GM21619 (cell line): ENCODE results near the gene MUL1.

Experiments used
- ATAC-seq: cut with Tn5 transposase; IDR thresholded peaks from one replicate; pipeline ENCODE4 v1.9.1; 2021; ENCODE audit not compliant: unreplicated experiment

Gene MUL1

DNA sequence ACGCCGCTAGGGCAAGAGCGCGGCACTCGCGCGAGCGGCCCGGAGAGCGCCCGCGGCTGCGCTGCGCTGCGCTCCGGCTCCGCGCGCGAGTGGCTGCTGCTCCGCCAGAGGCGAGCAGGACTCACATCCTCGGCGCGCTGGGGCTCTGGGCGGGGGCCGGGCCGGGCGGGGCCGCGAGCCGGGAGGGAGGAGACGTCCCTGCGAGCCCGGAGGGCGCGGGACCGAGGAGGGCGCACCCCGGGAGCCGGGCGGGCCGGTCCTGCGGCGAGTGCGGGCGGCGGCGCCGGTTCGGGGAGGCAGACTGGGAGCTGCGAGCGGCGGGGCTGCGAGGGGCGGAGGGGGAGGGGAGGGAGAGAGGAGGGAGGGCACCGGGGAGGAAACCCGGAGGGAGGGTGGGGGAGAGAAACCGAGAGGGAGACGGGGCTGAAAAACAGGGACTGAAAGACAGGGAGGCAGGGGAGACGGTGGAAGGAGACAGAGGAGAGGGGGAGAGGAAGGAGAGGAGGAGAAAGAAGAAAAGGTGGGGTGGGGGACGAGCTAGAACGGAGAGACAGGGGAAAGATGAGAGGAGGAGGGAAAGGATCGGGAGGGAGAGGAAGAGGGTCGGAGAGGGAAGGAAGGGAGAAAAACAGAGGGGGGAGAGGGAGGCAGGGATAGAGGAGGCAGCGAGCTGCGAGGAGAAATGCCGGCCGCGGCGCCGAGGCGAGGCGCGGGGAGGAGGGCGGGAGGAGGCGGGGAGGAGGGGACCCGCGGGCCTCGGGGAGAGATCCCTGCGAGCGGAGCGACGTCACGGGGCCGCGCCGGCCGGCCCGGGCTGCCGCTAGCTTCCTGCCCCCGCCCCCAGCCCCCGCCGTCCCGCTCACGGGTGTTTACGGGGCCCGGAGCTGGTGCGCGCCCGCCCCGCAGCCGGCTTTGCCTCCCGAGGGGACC lies 22.2 kb downstream of the MUL1 start, which contains the start of gene CAMK2N1:
Gene CAMK2N1 (minus strand): TSS at position 684 of the 930 bp plus-strand sequence. CDS start 831 bp downstream, outside the sequence.
- no peak for ATAC-seq

DNA sequence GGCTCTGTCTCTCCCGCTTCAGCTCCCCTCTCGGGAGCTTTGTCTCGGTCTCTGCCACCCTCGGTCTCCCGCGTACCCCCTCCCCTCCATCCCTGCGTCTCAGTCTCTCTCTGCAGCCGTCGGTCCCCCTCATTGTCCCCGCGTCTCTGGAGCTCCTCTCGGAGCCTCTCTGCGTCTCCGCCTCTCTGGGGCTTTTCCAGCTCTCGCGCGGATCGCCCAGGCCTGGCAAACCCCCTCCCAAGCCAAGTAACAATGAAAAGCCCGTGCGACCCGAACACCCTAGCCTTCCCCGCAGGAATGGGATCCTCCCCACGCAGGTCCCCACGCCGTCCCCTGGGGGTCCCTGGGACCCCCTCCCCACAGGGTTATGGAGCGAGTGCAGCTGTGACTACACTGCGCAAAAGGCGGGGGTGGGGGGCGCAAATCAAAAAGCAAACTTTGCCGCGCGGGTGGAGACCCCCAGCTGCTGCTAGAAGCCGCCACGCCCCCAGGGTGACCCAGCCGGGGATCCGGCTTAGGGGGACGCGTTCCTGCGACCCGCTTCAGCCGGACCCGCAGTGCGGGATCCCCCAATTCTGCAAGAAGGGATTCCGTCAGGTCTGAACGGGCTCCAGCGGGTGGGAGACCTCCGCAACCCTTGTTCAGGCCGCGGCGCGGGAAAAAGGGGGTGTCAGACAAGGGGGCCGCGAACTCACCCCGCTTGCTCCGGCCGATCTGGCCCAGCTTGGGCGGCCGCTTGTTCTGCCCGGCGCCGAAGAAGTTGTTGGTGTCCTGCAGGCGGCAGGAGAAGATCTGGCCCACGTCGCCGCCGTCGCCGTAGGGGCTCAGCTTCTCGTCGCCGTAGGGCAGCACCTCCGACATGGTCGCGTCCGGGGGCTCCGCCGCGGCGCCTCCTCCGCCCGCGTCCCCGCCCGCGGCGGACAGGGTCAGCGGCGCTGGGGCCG lies 23.2 kb downstream of the MUL1 start:
- no peak for ATAC-seq

DNA sequence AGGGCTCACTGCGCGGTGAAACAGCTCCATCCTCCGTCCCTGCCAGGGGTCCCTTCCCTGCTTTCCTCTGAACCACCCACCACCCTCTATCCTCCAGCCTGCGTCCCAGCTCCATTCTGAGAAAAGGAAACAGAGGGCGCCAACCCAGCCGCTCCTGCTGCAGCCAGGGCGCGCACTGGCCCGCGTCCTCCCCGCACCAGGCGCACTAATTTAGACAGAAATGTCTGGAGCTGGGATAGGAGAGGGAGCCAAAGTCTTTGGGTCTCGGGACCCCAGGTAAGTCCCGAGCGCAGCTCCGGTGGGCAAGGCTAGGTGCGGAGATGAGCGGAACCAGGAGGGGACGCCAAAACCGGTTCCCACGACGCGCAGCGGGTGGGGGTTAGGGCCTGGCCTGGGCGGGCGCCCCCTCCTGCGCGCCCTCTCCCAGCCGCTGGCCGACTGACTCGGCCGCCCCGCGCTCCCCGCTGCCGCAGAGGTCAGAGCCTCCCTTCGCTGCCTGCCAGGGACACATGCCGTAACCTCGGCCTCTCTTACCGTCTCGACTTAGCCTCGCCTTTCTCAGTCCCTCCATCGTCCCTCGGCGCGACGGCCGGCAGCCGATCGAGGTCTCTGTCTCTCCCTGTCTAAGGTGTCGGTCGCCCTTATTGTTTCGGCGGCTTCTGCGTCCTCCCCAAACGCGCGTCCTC lies 24.0 kb downstream of the MUL1 start:
- no peak for ATAC-seq

DNA sequence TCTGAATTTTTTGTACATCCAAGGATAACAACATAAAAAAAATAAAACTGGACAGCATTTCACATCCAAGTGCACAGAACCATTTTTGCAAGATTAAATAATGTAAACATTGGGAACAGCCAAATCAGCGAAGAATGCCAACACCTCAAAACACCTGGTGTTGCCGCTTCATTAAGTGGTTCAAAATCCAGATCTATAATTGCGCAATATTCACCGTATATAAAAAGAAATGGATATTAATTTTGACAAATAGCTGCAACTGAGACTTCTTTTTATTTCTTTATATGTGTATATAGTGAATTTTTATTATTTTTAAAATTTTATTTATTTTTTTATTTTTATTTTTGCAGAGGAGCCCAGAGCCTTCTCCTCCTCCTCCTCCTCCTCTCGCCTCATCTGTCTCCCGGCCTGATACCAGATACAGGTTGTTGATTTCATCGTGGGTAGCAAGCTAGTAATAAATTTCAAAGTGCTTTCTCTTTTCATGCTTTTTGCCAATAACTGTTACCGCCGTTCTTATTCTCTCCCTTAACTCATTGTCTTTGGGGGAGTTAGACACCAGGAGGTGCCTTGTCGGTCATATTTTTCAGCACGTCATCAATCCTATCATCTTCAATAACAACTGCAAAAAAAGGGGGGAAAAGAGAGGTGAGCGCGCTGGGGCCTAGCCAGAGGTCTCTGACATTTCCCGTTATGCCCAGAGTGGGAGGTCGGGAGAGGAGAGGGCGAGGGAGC lies 24.7 kb downstream of the MUL1 start:
- no peak for ATAC-seq

DNA sequence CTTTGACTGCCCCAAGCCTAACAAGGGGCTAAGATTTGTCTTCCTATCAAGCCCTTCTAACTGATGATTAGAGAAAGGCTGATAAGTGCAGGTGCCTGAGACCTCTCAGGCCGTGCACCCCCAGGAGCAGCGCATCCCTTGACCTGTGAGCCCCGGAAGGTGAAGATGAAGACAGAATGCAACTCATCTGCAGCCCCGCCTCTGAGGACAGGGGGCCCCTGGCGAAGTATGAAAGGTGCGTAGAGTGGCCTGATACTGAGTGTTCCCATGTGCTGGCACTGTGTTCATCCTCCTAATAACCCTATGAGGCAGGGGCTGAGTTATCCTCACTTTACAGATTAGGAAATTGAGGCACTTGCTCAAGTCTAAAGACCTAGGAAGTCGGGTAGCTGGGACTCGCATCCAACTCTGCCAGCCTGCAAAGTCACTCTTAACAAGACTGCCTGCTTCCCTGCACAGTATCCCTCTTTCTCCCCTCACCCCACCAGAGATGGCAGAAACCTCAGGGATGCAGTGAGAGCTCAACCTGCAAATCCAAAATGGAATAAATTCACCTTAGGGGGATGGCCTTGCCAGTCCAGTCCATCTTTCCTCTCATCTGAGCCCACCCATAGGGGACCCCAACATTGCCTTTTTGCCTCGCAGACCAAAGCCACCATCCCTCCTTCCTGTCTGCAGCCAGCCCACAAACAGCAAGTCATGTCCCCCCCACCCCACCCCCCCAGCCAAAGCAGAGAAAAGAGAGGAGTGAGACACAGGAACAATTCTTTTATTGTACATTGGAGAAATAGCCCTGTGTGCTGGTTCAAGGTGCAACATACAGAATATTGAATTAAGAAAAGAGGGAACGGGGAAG lies 26.1 kb downstream of the MUL1 start:
- ATAC-seq, result no peak

DNA sequence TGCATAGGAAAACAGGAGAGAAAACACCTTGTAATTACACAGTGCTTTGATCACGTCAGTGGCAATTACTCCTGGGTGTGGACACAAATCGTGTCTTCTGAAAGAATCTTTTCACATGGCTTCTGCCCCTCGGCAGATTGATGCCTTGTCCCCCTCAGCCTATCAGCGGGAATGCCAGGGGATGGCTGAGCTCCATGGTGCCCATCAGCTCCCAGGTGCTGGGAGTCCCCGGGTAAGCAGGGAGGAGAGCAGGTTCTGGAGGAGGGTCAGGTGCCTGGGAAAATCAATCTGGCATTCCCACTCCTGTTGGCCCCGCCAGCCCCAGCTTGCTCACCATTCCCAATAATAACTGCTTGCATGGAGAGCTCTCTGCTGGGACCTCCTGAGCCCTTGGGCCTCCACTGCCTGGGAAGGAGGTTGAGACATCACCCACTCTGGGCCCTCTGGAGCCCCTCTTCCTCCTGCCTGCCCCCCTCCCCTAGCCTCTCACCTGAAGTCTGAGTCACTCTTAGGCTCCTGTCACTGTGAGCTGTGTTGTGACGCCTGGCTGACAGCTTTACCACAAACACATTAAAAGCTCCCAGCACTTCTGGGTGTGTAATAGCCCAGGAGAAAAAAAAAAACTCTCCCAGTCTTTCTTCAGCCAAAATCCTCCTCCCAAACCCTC lies 26.9 kb downstream of the MUL1 start:
- ATAC-seq, result no peak

DNA sequence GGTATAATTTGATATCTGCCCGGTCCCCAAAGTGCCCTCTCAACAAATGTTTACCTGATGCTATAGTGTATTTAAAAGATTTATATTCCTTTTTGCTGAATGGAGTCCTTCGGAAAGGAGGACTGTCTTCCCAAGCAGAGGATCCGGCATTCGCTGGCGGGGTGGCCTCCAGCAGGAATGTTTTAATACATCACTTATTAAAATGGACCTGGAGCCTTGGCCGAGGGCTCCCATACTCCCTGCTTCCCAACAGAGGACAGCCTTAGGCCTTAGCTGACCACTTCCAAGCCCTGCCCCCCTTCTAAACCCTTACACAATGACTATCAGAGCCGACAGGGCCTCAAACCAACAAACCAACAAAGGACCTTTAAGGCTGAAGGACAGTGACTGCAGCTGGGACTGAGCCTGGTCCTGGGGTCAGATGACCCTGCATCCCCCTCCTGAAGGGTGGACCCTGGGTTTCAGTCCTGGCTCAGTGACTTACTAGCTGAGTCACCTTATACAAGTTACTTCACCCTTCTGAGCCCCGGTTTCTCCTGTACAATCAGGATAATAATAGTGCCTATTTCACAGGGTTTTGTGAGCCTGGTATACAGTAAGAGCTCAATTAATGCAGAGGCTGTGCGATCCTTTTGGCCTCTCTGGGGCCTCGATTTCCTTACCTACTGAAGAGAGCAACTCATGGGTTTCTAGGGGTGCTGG lies 27.6 kb downstream of the MUL1 start:
- ATAC-seq, result no peak

DNA sequence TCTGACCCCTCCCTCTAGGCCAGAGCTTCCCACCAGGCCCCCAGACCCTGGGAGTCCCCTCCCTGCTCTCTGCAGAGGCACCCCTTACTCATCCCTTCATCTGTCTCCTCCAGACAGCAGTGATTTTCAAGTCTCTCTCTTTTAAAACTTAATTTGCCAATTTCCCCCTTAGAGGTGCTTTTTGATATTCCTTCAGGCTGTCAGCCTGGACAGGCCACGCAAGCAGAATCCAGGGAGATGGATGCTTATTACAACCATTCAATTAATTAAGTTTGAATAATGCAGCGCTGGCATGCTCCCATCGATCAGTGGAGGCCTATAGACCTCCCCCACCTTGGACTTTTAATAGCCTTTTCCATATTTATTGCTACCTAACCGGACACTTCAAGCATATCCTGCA lies 28.1 kb downstream of the MUL1 start:
- ATAC-seq, result no peak

DNA sequence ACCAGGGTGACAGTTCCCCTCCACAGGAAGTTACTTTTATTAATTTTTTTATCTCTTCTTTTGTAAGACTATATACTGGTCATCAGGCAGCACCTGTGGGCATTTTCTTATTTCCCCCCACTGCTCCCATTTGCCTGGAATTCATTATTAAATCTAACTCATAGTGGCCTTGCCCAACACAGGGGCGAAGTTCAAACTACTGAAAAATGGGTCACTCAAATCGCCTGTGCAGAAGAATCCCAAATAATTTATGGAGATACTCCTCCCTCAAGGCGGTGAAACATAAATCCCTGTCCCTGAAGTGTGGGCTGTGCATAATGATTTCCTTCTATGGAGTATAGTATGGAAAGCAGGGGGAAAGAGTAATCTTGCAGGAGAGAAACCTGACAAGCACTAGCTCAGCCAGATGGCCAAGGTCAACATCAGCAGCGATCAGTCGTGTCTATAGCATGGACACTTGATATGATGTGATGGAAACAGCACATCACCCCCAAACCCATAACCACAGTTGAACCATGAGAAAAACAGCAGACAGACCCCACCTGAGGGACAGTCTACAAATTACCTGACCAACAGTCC lies 29.8 kb downstream of the MUL1 start:
- no peak for ATAC-seq

DNA sequence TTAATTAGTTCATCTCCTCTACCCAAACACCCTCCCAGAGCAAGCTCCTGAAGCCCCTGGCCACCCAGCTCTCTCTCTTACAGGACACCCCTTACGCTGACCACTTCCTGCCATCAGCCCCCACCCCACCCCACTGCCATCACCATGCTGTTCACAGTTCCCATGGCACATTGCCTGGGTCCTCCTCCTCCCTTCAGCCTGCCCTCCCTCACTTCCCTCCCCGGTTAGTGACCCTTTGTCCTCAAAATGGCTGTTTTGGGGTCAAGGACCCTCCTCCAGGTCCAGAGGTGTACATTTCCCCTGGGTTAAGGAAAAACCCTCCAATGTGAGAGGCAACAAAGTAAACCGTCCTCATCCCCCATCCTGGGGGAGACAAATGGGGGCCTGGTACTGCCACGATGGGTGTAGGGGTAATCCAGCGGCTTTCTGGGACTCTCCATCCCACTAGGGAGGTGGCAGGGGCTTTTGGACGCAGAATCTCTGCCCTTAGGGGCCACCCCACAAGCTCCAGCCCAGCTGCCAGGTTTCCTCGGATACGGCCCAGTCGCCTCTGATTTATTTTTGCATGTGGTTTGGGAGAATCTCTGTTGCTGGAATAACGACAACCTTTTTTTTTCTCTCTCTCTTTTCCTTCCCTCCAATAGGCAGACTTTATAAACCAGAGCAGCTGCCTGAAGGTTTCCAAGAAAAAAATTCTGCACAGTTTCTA lies 30.4 kb downstream of the MUL1 start:
- no peak for ATAC-seq

DNA sequence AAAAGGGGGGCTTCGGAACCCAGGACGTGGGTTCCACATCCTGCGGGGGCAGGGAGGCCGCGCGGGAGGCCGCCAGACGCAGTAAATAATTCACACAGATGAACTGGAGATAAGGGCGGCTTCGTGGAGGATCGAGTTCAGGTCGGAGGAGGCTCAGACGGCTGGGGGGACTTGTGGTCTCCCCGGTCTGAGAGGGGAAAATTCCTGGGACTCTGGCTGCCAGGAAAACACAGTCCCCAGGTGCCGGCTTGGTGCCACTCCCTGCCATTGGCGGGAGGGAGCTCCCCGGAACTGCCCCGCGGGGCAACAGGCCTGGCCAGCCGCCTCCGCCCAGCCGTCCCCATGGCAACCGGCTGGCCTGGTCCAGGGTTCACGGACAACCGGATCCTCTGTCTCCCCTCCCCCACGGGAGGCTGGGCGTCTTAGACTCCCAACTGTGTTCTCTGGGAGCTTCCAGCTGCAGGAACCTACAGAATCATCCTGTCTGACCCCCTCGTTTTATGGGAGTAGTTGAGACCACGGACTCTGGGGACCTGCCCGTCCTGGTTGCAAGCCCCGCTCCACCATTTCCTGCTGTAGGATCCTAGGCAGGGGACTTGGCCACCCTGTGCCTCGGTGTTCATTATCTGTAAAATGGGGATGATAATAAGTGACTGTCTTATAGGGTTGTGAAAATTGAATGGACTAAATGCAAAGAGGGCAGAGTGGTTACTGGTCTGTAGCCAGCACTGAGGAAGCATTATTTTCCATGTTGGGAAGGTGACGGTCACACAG lies 31.5 kb downstream of the MUL1 start:
- no peak for ATAC-seq

DNA sequence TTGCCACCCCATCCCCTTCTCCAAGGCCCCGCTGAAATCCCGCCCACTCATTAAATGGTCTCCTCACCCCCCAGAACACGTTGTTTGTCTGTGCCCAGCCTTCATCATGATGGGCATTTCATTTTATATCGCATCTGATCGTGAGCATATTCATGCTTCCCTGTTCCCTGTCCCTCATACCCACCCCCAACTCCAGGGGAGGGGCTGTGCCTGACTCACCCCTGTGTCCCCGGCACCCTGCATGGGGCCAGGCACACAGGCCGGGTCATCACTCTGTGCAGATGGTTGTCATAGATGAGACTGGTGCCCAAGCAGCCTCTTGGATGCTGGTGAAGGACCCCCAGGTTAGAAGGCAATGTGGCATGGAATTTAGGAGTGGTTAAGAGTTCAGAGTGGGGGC lies 33.0 kb downstream of the MUL1 start:
- no peak for ATAC-seq

DNA sequence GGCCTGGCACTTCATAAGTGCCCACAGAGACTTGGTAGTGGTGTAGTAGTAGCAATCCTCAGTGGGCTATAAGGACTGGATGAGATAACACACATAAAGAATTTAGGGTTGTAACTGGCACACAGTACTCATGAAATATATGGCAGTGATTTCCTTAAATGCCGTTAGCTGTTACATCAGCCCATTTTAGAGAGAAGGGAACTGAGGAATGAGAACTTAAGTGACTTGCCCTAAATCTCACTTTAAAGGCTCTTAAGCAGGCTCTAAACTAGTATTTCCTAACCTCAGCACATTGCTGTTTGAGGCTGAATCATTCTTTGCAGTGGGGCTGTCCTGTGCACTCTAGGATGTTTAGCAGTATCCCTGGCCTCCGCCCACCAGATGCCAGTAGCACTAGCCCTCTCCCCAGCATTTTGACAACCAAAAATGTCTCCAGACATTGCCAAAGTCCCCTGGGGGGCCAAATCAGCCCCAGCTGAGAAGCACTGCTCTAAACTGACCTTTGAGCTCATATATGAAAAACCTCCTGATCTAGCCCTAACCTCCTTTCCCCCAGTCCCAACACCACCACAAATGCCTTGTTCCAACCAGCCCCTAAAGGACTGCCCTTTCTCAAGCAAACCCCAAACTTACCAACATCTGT lies 33.5 kb downstream of the MUL1 start:
- no peak for ATAC-seq

DNA sequence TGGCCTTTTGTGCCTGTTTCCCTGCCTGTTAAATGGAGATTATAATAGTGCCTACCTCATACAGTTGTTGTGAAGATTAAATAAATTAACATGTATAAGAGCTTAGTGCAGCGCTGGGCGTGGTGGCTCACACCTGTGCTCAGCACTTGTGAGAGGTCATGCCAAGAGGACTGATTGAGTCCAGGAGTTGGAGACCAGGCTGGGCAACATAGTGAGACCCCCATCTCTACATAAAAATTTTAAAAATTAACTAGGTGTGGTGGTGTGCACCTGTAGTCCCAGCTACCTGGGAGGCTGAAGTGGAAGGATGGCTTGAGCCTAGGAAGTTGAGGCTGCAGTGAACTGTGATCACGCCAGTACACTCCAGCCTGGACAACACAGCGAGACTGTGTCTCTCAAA lies 34.1 kb downstream of the MUL1 start:
- no peak for ATAC-seq

DNA sequence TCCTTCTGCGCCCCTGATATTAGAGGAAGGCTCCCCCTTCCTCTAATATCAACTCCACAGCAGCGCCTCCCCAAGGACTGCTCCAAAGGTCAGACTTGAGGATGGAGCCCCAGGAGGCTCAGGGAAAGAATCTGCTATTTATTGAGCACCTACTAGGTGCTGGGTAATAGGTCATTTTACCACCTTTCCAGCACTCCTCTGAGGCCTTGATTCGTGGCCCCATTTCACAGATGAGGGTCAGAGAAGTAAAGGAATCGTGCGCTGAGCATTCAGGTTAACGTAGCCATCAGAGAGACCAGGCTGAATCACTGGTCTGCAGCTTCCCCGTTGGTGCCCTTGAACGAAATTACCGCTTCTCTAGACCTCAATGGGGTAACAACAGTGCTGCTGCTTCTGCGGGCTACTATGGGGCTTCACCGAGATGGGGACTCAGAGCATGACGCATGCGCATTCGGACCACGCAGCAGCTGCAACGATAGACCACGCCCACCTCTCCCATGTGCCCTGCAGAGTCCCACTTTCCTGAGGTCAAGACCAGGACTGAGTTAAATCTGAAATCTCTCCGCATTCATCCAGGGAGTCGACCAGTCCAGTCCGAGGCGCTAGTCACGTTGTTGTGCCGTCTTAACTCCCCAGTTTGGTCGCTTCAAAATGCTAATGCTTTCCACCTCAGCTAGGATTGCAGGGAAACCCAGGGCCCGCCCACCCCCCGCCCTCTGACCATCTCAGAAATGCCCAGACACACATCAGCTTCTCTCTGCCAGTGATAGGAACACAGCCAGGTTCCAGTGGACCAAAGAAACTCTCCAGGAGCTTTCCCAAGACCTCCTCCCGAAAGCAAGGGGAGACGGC lies 34.9 kb downstream of the MUL1 start:
- ATAC-seq, result no peak
